GM23248 (cell line): ENCODE measurements around the gene ARID5B. TPM values are rescaled to one million over a fixed set of nuclear protein-coding genes. Genes with fewer than 3 reads are reported as not detected.
A peak's percentile ranks its signal among the peaks of the same experiment; 100 is the strongest.

ENCODE experiments used
- DNase-seq: peaks from one replicate; pipeline ENCODE4 v3.0.0-alpha.2; 2015
- H2AFZ ChIP-seq: fragments of 200-600 bp; sonication (generic); 2 replicates; pipeline ENCODE4 v1.6.1; 2016; ENCODE audit warnings: antibody characterized with exemption
- H3F3A ChIP-seq: fragments of 200-600 bp; sonication (generic); 2 replicates; pipeline ENCODE4 v1.6.1; 2016; ENCODE audit warnings: mild to moderate bottlenecking, antibody characterized with exemption, mixed run types; ENCODE audit not compliant: insufficient read depth
- H3K27ac ChIP-seq: fragments of 200-600 bp; sonication (generic); 2 replicates; pipeline ENCODE4 v1.5.1; 2016; ENCODE audit warnings: mild to moderate bottlenecking
- H3K27me3 ChIP-seq: fragments of 200-600 bp; sonication (generic); replicated peaks from 2 replicates; pipeline ENCODE4 v1.6.1; 2016; ENCODE audit warnings: mild to moderate bottlenecking; ENCODE audit not compliant: insufficient read depth
- H3K36me3 ChIP-seq: fragments of 200-600 bp; sonication (generic); 2 replicates; pipeline ENCODE4 v1.6.1; 2016; ENCODE audit warnings: low read depth, mild to moderate bottlenecking
- H3K4me1 ChIP-seq: fragments of 200-600 bp; sonication (generic); 2 replicates; pipeline ENCODE4 v1.6.1; 2016; ENCODE audit warnings: mild to moderate bottlenecking; ENCODE audit not compliant: insufficient read depth
- H3K4me2 ChIP-seq: fragments of 200-600 bp; sonication (generic); one replicate; pipeline ENCODE4 v1.6.1; 2016; ENCODE audit warnings: mild to moderate bottlenecking; ENCODE audit not compliant: unreplicated experiment
- H3K4me3 ChIP-seq: fragments of 200-600 bp; sonication (generic); 2 replicates; pipeline ENCODE4 v1.5.1; 2016; ENCODE audit warnings: mild to moderate bottlenecking
- H3K79me2 ChIP-seq: fragments of 200-600 bp; sonication (generic); 2 replicates; pipeline ENCODE4 v1.6.1; 2016; ENCODE audit warnings: mild to moderate bottlenecking; ENCODE audit not compliant: insufficient read depth
- H3K9ac ChIP-seq: fragments of 200-600 bp; sonication (generic); 2 replicates; pipeline ENCODE4 v1.6.1; 2016; ENCODE audit warnings: mild to moderate bottlenecking
- H3K9me2 ChIP-seq: fragments of 200-600 bp; sonication (generic); 2 replicates; pipeline ENCODE4 v1.6.1; 2016; ENCODE audit warnings: mixed run types, mild to moderate bottlenecking, moderate library complexity; ENCODE audit not compliant: insufficient read depth
- H3K9me3 ChIP-seq: fragments of 200-600 bp; sonication (generic); one replicate; pipeline ENCODE4 v1.6.1; 2017; ENCODE audit warnings: low read depth
- H4K20me1 ChIP-seq: fragments of 200-600 bp; sonication (generic); 2 replicates; pipeline ENCODE4 v1.6.0; 2016; ENCODE audit not compliant: insufficient read depth
- EZH2 ChIP-seq: fragments of 200-600 bp; sonication (generic); IDR thresholded peaks from 2 replicates; pipeline ENCODE4 v1.6.1; 2018; ENCODE audit warnings: antibody characterized with exemption, mild to moderate bottlenecking; ENCODE audit not compliant: insufficient read depth, poor library complexity, severe bottlenecking
- EZH2phosphoT487 ChIP-seq: fragments of 200-600 bp; sonication (generic); IDR thresholded peaks from 2 replicates; pipeline ENCODE4 v1.6.1; 2018; ENCODE audit warnings: antibody characterized with exemption, moderate library complexity, mild to moderate bottlenecking, low read depth; ENCODE audit not compliant: insufficient read depth
- WGBS, 2 experiments: methylation state at CpG; one replicate each; pipeline ENCODE4 v1.1.6; 2015 to 2017; ENCODE audit warnings: low lambda C conversion rate in 2 of 2, low coverage in 1 of 2; ENCODE audit errors: missing lambda C conversion rate in 2 of 2; 5-methylcytosine and 5-hydroxymethylcytosine counted together
- in situ Hi-C: fragments of 300-500 bp; cut with MboI; formaldehyde crosslinking; loops from 2 replicates; pipeline ENCODE4 v1.15.0; 2020
- polyA plus RNA-seq: library from polyadenylated mRNA; unstranded; fragments of >200 nt; fragmentation: Nextera tagmentation; extraction: Ambion mirVana; gene quantifications from 2 replicates; pipeline ENCODE4 v1.2.1, GENCODE V29; 2016
- total RNA-seq: library from RNA; depleted of rRNA; stranded (reverse); fragments of >200 nt; shearing (Covaris generic); gene quantifications from 2 replicates; pipeline ENCODE4 v1.2.3, GENCODE V29; 2014

Gene ARID5B
- total and polyA plus RNA-seq, 2 experiments from 2014 or later, result 56.7 to 78.8 TPM

DNA sequence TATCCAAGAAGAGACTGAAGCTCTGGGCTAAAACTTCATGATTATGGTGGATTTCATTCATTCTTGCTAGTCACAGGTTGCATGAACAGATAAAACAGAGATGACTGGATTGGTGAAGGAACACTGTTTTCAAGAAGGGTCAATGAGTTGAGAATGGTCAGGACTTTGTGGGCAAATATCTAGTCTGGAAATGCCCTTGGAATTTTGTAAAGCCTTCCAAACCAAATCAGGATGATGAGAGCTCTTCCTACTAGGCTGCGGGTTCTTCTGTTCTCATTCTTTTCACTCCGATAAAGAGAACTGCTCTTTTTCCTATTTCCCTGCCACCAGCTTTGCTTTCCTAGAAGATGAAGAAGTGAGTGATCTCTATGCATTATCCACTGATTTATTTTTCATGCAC is 171.4 kb downstream of the ARID5B start:
- TF ChIP-seq EZH2phosphoT487, result no peak
- TF ChIP-seq EZH2, result no peak
- no peaks in the 10 kb centered on the region for H4K20me1 ChIP-seq
- H3K4me1 ChIP-seq, result peaks cover 64% of the 10 kb centered on the region
- peak overlapping the region; percentile 63 for H3K4me2 ChIP-seq
- peaks cover 95% of the 10 kb centered on the region for H3F3A ChIP-seq
- 28 to 50% methylated on average over 2 of the region's 2 CpGs for WGBS, 2 experiments
- H3K4me3 ChIP-seq, result 0 out of 2 replicates have a peak overlapping the region, but pooled peaks have one; percentile 33
- H3K27me3 ChIP-seq, result no peaks in the 10 kb centered on the region
- peak overlapping the region; percentile 43; the same call in 1 of the 2 replicates for H3K9ac ChIP-seq
- no peaks in the 10 kb centered on the region for H3K9me2 ChIP-seq
- H2AFZ ChIP-seq, result no peak overlapping the region
- peak; percentile 59 for DNase-seq
- H3K36me3 ChIP-seq, result peaks cover 73% of the 10 kb centered on the region
- no peaks in the 10 kb centered on the region for H3K9me3 ChIP-seq
- in situ Hi-C loops, result no loop called here
- H3K27ac ChIP-seq, result peak overlapping the region; percentile 63
- H3K79me2 ChIP-seq, result peaks cover 91% of the 10 kb centered on the region

- Histone ChIP-seq H4K20me1 (no peaks in the 10 kb centered on the region), H3F3A (peaks cover 95% of the 10 kb centered on the region), H3K27ac (peak overlapping the region; percentile 63), H3K4me2 (peak overlapping the region; percentile 63), H3K27me3 (no peaks in the 10 kb centered on the region), H3K9me2 (no peaks in the 10 kb centered on the region), H3K4me3 (0 out of 2 replicates have a peak overlapping the region, but pooled peaks have one; percentile 33), H3K36me3 (peaks cover 73% of the 10 kb centered on the region), H3K9ac (peak overlapping the region; percentile 43; the same call in 1 of the 2 replicates), H2AFZ (no peak overlapping the region), H3K9me3 (no peaks in the 10 kb centered on the region), H3K4me1 (peaks cover 69% of the 10 kb centered on the region), H3K79me2 (peaks cover 91% of the 10 kb centered on the region)
- DNase-seq, result peak; percentile 47
- TF ChIP-seq EZH2 (no peak), EZH2phosphoT487 (no peak)
- 17 to 18% methylated on average over 3 of the region's 3 CpGs for WGBS, 2 experiments
- in situ Hi-C loops, result no loop called here
Measured at GRCh38 chr10:62073429-62073828, 171.9 kb downstream of the ARID5B start.

GRCh38 chr10:62075414-62075813 is 173.9 kb downstream of the ARID5B start:
- Histone ChIP-seq H4K20me1 (no peaks in the 10 kb centered on the region), H3K9ac (no peak overlapping the region), H3K4me1 (peaks cover 73% of the 10 kb centered on the region), H3F3A (peaks cover 93% of the 10 kb centered on the region), H2AFZ (no peak overlapping the region), H3K4me3 (no peak overlapping the region), H3K9me2 (no peaks in the 10 kb centered on the region), H3K27ac (peak overlapping the region; percentile 71), H3K4me2 (no peak overlapping the region), H3K27me3 (no peaks in the 10 kb centered on the region), H3K9me3 (no peaks in the 10 kb centered on the region), H3K79me2 (peaks cover 91% of the 10 kb centered on the region), H3K36me3 (peaks cover 65% of the 10 kb centered on the region)
- 61 to 65% methylated on average over 11 of the region's 11 CpGs for whole genome bisulfite sequencing, 2 experiments
- DNase-seq, result no peak
- in situ Hi-C loops, result no loop called here
- TF ChIP-seq EZH2phosphoT487, result no peak
- TF ChIP-seq EZH2, result no peak

DNA sequence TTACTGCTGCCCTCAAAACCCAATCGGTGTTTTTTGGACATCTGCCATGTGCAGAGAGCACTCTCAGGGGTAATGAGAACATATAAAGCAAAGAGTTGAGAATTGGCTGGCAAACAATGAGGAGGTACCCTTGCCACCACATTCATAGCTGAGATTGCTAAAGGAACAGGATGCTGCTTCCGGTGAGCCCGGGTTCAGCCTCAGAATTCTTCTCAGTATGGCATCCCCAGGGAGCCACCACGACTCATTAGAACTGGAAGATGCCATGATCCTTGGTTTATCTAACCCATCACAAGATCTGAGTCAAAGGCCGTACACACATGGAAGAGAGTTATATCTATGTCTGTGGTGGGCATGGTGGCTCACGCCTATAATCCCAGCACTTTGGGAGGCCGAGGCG is 174.4 kb downstream of the ARID5B start:
- Histone ChIP-seq H3K79me2 (peaks cover 91% of the 10 kb centered on the region), H3K4me2 (no peak overlapping the region), H3K27me3 (no peaks in the 10 kb centered on the region), H3K9me2 (no peaks in the 10 kb centered on the region), H3K27ac (peak overlapping the region; percentile 71), H4K20me1 (no peaks in the 10 kb centered on the region), H3K9ac (no peak overlapping the region), H3F3A (peaks cover 94% of the 10 kb centered on the region), H3K9me3 (no peaks in the 10 kb centered on the region), H3K4me1 (peaks cover 78% of the 10 kb centered on the region), H3K4me3 (no peak overlapping the region), H2AFZ (no peak overlapping the region), H3K36me3 (peaks cover 62% of the 10 kb centered on the region)
- peak; percentile 56 for DNase-seq
- 67 to 75% methylated on average over 8 of the region's 8 CpGs for WGBS, 2 experiments
- in situ Hi-C loops, result no loop called here
- TF ChIP-seq EZH2phosphoT487 (no peak), EZH2 (no peak)
